H9 (cell line): ENCODE measurements around the gene RPS15. TPM values are rescaled to one million over a fixed set of nuclear protein-coding genes. Genes with fewer than 3 reads are reported as not detected.

ENCODE experiments used
- DNase-seq: peaks from one replicate; pipeline ENCODE4 v3.0.0-alpha.2; 2017
- H2AFZ ChIP-seq: one replicate; pipeline ENCODE4 v1.6.1; 2013; ENCODE audit warnings: mild to moderate bottlenecking, low read length, control low read depth, moderate library complexity
- H2AK5ac ChIP-seq: 2 replicates; pipeline ENCODE4 v1.6.1; 2013; ENCODE audit warnings: low read length, control low read depth, mixed read lengths; ENCODE audit not compliant: insufficient read length
- H2BK120ac ChIP-seq: one replicate; pipeline ENCODE4 v1.6.1; 2013; ENCODE audit warnings: low read depth, mild to moderate bottlenecking, low read length, control low read depth, inconsistent platforms; ENCODE audit not compliant: poor library complexity, severe bottlenecking
- H2BK12ac ChIP-seq: 2 replicates; pipeline ENCODE4 v1.6.1; 2013; ENCODE audit warnings: low read length, control low read depth, mixed read lengths, low read depth; ENCODE audit not compliant: insufficient read length
- H2BK15ac ChIP-seq: 2 replicates; pipeline ENCODE4 v1.6.1; 2013; ENCODE audit warnings: low read depth, low read length, control low read depth
- H2BK20ac ChIP-seq: one replicate; pipeline ENCODE4 v1.6.1; 2013; ENCODE audit warnings: low read depth, mild to moderate bottlenecking, low read length, control low read depth, inconsistent platforms; ENCODE audit not compliant: poor library complexity, severe bottlenecking
- H2BK5ac ChIP-seq: 2 replicates; pipeline ENCODE4 v1.6.1; 2013; ENCODE audit warnings: low read length, control low read depth, mixed read lengths; ENCODE audit not compliant: insufficient read length
- H3K14ac ChIP-seq: 2 replicates; pipeline ENCODE4 v1.6.1; 2013; ENCODE audit warnings: low read length, control low read depth; ENCODE audit not compliant: insufficient read depth
- H3K18ac ChIP-seq: 2 replicates; pipeline ENCODE4 v1.6.1; 2013; ENCODE audit warnings: low read depth, mild to moderate bottlenecking, mixed read lengths, low read length, control low read depth; ENCODE audit not compliant: insufficient read length
- H3K23ac ChIP-seq: 2 replicates; pipeline ENCODE4 v1.6.1; 2013; ENCODE audit warnings: low read length, control low read depth, mixed read lengths, low read depth; ENCODE audit not compliant: insufficient read length
- H3K23me2 ChIP-seq: 2 replicates; pipeline ENCODE4 v1.6.1; 2013; ENCODE audit warnings: low read depth, mild to moderate bottlenecking, mixed read lengths, low read length, control low read depth; ENCODE audit not compliant: insufficient read length, poor library complexity, severe bottlenecking
- H3K27ac ChIP-seq: 2 replicates; pipeline ENCODE4 v1.5.1; 2013; ENCODE audit warnings: low read length, control low read depth, mixed read lengths, low read depth; ENCODE audit not compliant: insufficient read length
- H3K27me3 ChIP-seq: 2 replicates; pipeline ENCODE4 v1.6.1; 2013; ENCODE audit warnings: low read length, control low read depth, inconsistent platforms; ENCODE audit not compliant: insufficient read depth
- H3K4ac ChIP-seq: 2 replicates; pipeline ENCODE4 v1.6.1; 2013; ENCODE audit warnings: low read depth, mild to moderate bottlenecking, control low read depth, inconsistent platforms, low read length, moderate library complexity
- H3K4me1 ChIP-seq: 2 replicates; pipeline ENCODE4 v1.6.1; 2013; ENCODE audit warnings: low read length, control low read depth, inconsistent platforms; ENCODE audit not compliant: insufficient read depth
- H3K4me2 ChIP-seq: 2 replicates; pipeline ENCODE4 v1.6.1; 2013; ENCODE audit warnings: low read length, control low read depth, mixed read lengths; ENCODE audit not compliant: insufficient read length, insufficient read depth
- H3K56ac ChIP-seq: 2 replicates; pipeline ENCODE4 v1.6.1; 2013; ENCODE audit warnings: low read depth, mild to moderate bottlenecking, mixed read lengths, low read length, control low read depth; ENCODE audit not compliant: insufficient read length
- H3K79me1 ChIP-seq: 2 replicates; pipeline ENCODE4 v1.6.1; 2013; ENCODE audit warnings: low read depth, mild to moderate bottlenecking, moderate library complexity, low read length, control low read depth, inconsistent platforms; ENCODE audit not compliant: insufficient read depth, poor library complexity, severe bottlenecking
- H3K79me2 ChIP-seq: 2 replicates; pipeline ENCODE4 v1.6.1; 2013; ENCODE audit warnings: low read length, control low read depth, inconsistent platforms; ENCODE audit not compliant: insufficient read depth
- H3K9ac ChIP-seq: 2 replicates; pipeline ENCODE4 v1.6.1; 2013; ENCODE audit warnings: low read length, control low read depth, mixed read lengths; ENCODE audit not compliant: insufficient read length; ENCODE audit errors: extremely low read depth
- H3K9me3 ChIP-seq: one replicate; pipeline ENCODE4 v1.6.1; 2013; ENCODE audit warnings: low read depth, low read length, inconsistent platforms; ENCODE audit not compliant: control insufficient read depth
- H3T11ph ChIP-seq: one replicate; pipeline ENCODE4 v1.6.1; 2013; ENCODE audit warnings: mild to moderate bottlenecking, low read length, control low read depth, inconsistent platforms
- H4K20me1 ChIP-seq: one replicate; pipeline ENCODE4 v1.6.1; 2013; ENCODE audit not compliant: control insufficient read depth, insufficient read length, insufficient read depth
- H4K5ac ChIP-seq: 2 replicates; pipeline ENCODE4 v1.6.1; 2013; ENCODE audit warnings: low read depth, mild to moderate bottlenecking, mixed read lengths, low read length, control low read depth; ENCODE audit not compliant: insufficient read length
- H4K8ac ChIP-seq: replicated peaks from 2 replicates; pipeline ENCODE4 v1.6.1; 2013; ENCODE audit warnings: low read length, control low read depth, mixed read lengths, low read depth; ENCODE audit not compliant: insufficient read length
- H4K91ac ChIP-seq: 2 replicates; pipeline ENCODE4 v1.6.1; 2013; ENCODE audit warnings: low read depth, mild to moderate bottlenecking, moderate library complexity, mixed read lengths, low read length, control low read depth; ENCODE audit not compliant: insufficient read length
- H3K27ac Mint-ChIP-seq, 3 experiments: 2 replicates in 2 of 3; 3 replicates in 1 of 3; pipeline ENCODE4 v1.8.0; 2020 to 2021; ENCODE audit warnings: mixed read lengths in 3 of 3, mild to moderate bottlenecking in 1 of 3, moderate library complexity in 1 of 3
- H3K27me3 Mint-ChIP-seq: 2 replicates; pipeline ENCODE4 v1.8.0; 2021; ENCODE audit warnings: low read depth, mild to moderate bottlenecking, moderate library complexity, mixed read lengths
- H3K36me3 Mint-ChIP-seq, 3 experiments: 2 replicates in 2 of 3; 3 replicates in 1 of 3; pipeline ENCODE4 v1.8.0; 2020 to 2021; ENCODE audit warnings: low read depth in 3 of 3, mixed read lengths in 3 of 3; ENCODE audit not compliant: insufficient read depth in 1 of 3
- H3K4me1 Mint-ChIP-seq, 2 experiments: 2 replicates each; pipeline ENCODE4 v1.8.0; 2020; ENCODE audit warnings: mixed read lengths in 2 of 2
- H3K4me3 Mint-ChIP-seq, 2 experiments: 2 replicates in 1 of 2; 3 replicates in 1 of 2; pipeline ENCODE4 v1.8.0; 2020 to 2021; ENCODE audit warnings: mild to moderate bottlenecking in 2 of 2, mixed read lengths in 2 of 2, moderate library complexity in 1 of 2
- H3K9me3 Mint-ChIP-seq, 2 experiments: 2 replicates in 1 of 2; 3 replicates in 1 of 2; pipeline ENCODE4 v1.8.0; 2020; ENCODE audit warnings: mild to moderate bottlenecking in 2 of 2, mixed read lengths in 2 of 2, moderate library complexity in 1 of 2
- CTCF ChIP-seq: fragments of 200-600 bp; sonication (generic); conservative IDR thresholded peaks from 3 replicates; pipeline ENCODE4 v1.8.0; 2021; ENCODE audit warnings: antibody characterized with exemption, mild to moderate bottlenecking
- WGBS: extraction: QIAGEN DNeasy Blood & Tissue Kit; methylation state at CpG from one replicate; pipeline ENCODE4 v1.1.7; 2013; ENCODE audit warnings: missing lambda C conversion rate, low lambda C conversion rate, mixed read lengths; ENCODE audit not compliant: insufficient read length; ENCODE audit errors: extremely low coverage; 5-methylcytosine and 5-hydroxymethylcytosine counted together
- total RNA-seq: library from RNA; stranded (reverse); gene quantifications from 2 replicates; pipeline ENCODE4 v1.2.1, GENCODE V29; 2021

Gene RPS15
- total RNA-seq, 1 experiment from 2014 or later = 1,628 TPM

GRCh38 chr19:1470305-1471009, 32.3 kb downstream of the RPS15 start:
- no peak overlapping the region for H3K4ac ChIP-seq

More at GRCh38 chr19:1470305-1471009, 32.3 kb downstream of the RPS15 start:
- no peak overlapping the region for H3K18ac ChIP-seq
- Mint-ChIP-seq H3K4me3 (peak overlapping the region; percentile 14 to 75; a peak in 4 of 5 replicates), H3K27ac (no peak overlapping the region), H3K4me1 (peaks cover 2 to 9% of the 10 kb centered on the region in 2 experiments; a peak in 3 of 4 replicates), H3K9me3 (no peaks in the 10 kb centered on the region), H3K36me3 (no peaks in the 10 kb centered on the region), H3K27me3 (peaks cover 67% of the 10 kb centered on the region)
- no peak overlapping the region for H2BK5ac ChIP-seq
- no peak overlapping the region for H2BK15ac ChIP-seq
- H2AK5ac ChIP-seq = no peak overlapping the region
- peaks cover 49% of the 10 kb centered on the region for H3K27me3 ChIP-seq
- no peak overlapping the region for H2BK12ac ChIP-seq
- no peak overlapping the region for H2AFZ ChIP-seq
- no peaks in the 10 kb centered on the region for H3K79me1 ChIP-seq
- DNase-seq = peak; percentile 79
- no peak overlapping the region for H4K8ac ChIP-seq
- no CpG with 5 or more reads among the region's 67 CpGs for WGBS
- H4K5ac ChIP-seq = no peak overlapping the region
- H3K9ac ChIP-seq = no peak overlapping the region
- peaks cover 9% of the 10 kb centered on the region for H3K23me2 ChIP-seq
- H2BK20ac ChIP-seq = no peak overlapping the region
- no peaks in the 10 kb centered on the region for H3K9me3 ChIP-seq
- no peak overlapping the region for H3K56ac ChIP-seq
- peak overlapping the region; percentile 11 for H3K4me2 ChIP-seq
- no peak overlapping the region for H2BK120ac ChIP-seq
- no peak overlapping the region for H3K23ac ChIP-seq
- no peak overlapping the region for H3K27ac ChIP-seq
- TF ChIP-seq CTCF = no peak
- no peak overlapping the region for H4K91ac ChIP-seq
- no peaks in the 10 kb centered on the region for H3K4me1 ChIP-seq
- no peak overlapping the region for H3T11ph ChIP-seq
- H3K79me2 ChIP-seq = no peaks in the 10 kb centered on the region
- no peak overlapping the region for H3K14ac ChIP-seq
- peaks cover 3% of the 10 kb centered on the region for H4K20me1 ChIP-seq
